Heart right ventricle (tissue), 16 donors: ENCODE results near the gene ECPAS. TPM values are rescaled to one million over a fixed set of nuclear protein-coding genes. Genes with fewer than 3 reads are reported as not detected.
"Not testable (repeated sequence)": the region's sequence is repeated elsewhere in the genome, so short reads cannot be mapped to it uniquely, and the experiment has no call there.

Experiments
- ATAC-seq, 8 donors: fragments of 200-7000 bp; cut with Tn5 transposase; one replicate each; pipeline ENCODE4 v1.9.1; 2020; ENCODE audit warnings: mild to moderate bottlenecking in 8 of 8, moderate library complexity in 8 of 8, moderate number of reproducible peaks in 1 of 8
- DNase-seq, 2 donors: peaks; one replicate each; pipeline ENCODE4 v3.0.0-alpha.2; 2020
- H3K27ac ChIP-seq, 10 donors: fragments of 200-600 bp; sonication (generic) in 2 of 10; one replicate each; pipeline versions ENCODE4 v1.5.0 to v1.8.0; 2020 to 2022; ENCODE audit warnings: mild to moderate bottlenecking in 3 of 10
- H3K27me3 ChIP-seq, 7 donors: fragments of 200-600 bp; one replicate each; pipeline ENCODE4 v1.8.0; 2021 to 2022; ENCODE audit warnings: mild to moderate bottlenecking in 2 of 7
- H3K36me3 ChIP-seq, 9 donors: fragments of 200-600 bp; sonication (generic) in 1 of 9; one replicate each; pipeline versions ENCODE4 v1.5.0 to v1.8.0; 2020 to 2022; ENCODE audit warnings: mild to moderate bottlenecking in 2 of 9
- H3K4me1 ChIP-seq, 9 donors: fragments of 200-600 bp; sonication (generic) in 1 of 9; one replicate each; pipeline versions ENCODE4 v1.5.0 to v1.8.0; 2020 to 2022; ENCODE audit warnings: mild to moderate bottlenecking in 4 of 9
- H3K4me3 ChIP-seq, 10 donors: fragments of 200-600 bp; sonication (generic) in 2 of 10; one replicate each; pipeline versions ENCODE4 v1.5.0 to v1.8.0; 2020 to 2022; ENCODE audit warnings: mild to moderate bottlenecking in 7 of 10, moderate library complexity in 2 of 10
- H3K9me3 ChIP-seq, 11 donors: fragments of 200-600 bp in 10 of 11; sonication (generic) in 2 of 11; one replicate each; pipeline versions ENCODE4 v1.5.0 to v1.8.0; 2013 to 2022; ENCODE audit warnings: mild to moderate bottlenecking in 2 of 11, control low read depth in 1 of 11, moderate library complexity in 1 of 11
- CTCF ChIP-seq, 9 donors: fragments of 200-600 bp; sonication (generic) in 2 of 9; IDR thresholded peaks; one replicate each; pipeline versions ENCODE4 v1.5.0 to v1.8.0; 2021 to 2022; ENCODE audit warnings: antibody characterized with exemption in 9 of 9, mild to moderate bottlenecking in 5 of 9, moderate library complexity in 1 of 9
- WGBS, 2 donors: extraction: QIAGEN DNeasy Blood & Tissue Kit; methylation state at CpG; one replicate each; pipeline ENCODE4 v1.1.7; 2013; ENCODE audit warnings: inconsistent platforms in 1 of 2; 5-methylcytosine and 5-hydroxymethylcytosine counted together
- intact Hi-C, 10 donors: fragments of 100-400 bp; cut with DNase I; formaldehyde crosslinking; loops; one replicate each; pipeline versions ENCODE4 v1.11.1 to v1.14.2; 2022
- polyA plus RNA-seq, 2 donors: library from polyadenylated mRNA; stranded (reverse); fragments of 200-250 nt; gene quantifications; one replicate each; pipeline ENCODE4 v1.2.3, GENCODE V29; 2013
- total RNA-seq, 10 donors: library from RNA; stranded (reverse); fragmentation: NEBNext Ultra II Directional in 3 of 10; extraction: Animal tissue kit (Norgen Biotek cat#: 25700) in 3 of 10; gene quantifications; one replicate each; pipeline versions ENCODE4 v1.2.1 to v1.2.4, GENCODE V29; 2021 to 2023
- donor health status: Arrhythmogenic right ventricular cardiomyopathy.
- donor health status: ischemic (EF 13 %, LVEDD 7.1; RV severe dilation, severe dysfunction).
- donor health status: healthy with polysubstance abuse.
- donor health status: DM: no; HTN: yes; CAD: no.
- donor health status: DM: no; HTN: no; CAD: no.
- donor health status: ischemic (EF 25% LVEDD 6.9; RV normal size, moderate dysfunction).
- donor health status: ischemic (EF 25% LVEDD 5.7; RV mildly dilated, moderate dysfunction).
- donor health status: healthy.
- donor health status: DM: yes; HTN: yes; CAD: no.
- donor health status: Ischemic cardiomyopathy.
- donor health status: ischemic (EF 35%, LVEDD 5.7; RV mildly dilated, moderate dysfunction).
- donor health status: nonischemic (EF 11% LVEDD 7.7; RV severe dilation, severe dysfunction).
- donor health status: DM: yes; HTN: yes; CAD: no.
- donor health status: PGD.
- donor health status: ischemic (EF 29% LVEDD 5.4; RV normal size, mild dysfunction).
- donor health status: nonischemic (EF 23%, LVEDD 6.1; RV moderate dilation, normal function).

ECPAS gene
- total and polyA plus RNA-seq, 12 donors = 20.6 to 128 (median 108) TPM

GRCh38 chr9:111516061-111516465, 31.9 kb upstream of the ECPAS start:
- TF ChIP-seq CTCF (IDR thresholded peaks at IDR 0.05) = no peak
- no peak for ATAC-seq
- no peak overlapping the region for H3K4me3 ChIP-seq
- intact Hi-C loops = no loop called here
- H3K4me1 ChIP-seq = no peaks in the 10 kb centered on the region
- no peak overlapping the region for H3K27ac ChIP-seq
- H3K9me3 ChIP-seq = peaks cover 0 to 8% (median 0%) of the 10 kb centered on the region in 11 donors
- H3K36me3 ChIP-seq = no peaks in the 10 kb centered on the region
- WGBS, 2 donors = 76 to 78% methylated on average over 2 of the region's 2 CpGs
- H3K27me3 ChIP-seq = no peaks in the 10 kb centered on the region
- DNase-seq = no peak

DNA sequence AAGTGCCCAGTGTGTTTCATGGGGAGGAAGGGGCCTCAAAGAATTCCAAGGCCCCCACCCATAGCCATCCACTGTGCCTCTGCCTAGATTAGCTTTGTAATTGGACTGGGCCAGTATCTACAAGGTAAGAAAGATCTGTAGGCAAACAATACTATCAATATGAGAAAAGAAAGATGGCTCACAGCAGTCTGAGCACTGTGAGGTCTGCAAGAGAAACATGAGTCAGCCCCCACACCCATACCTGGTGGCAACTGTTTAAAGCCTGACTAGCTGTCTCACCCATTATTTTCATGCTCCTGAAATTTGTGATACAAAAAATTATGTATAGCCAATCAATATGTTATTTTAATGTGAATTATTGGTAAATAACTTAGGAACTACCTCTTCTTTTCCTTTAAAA, 30.8 kb upstream of the ECPAS start:
- no peaks in the 10 kb centered on the region for H3K36me3 ChIP-seq
- H3K9me3 ChIP-seq = peaks cover 0 to 14% (median 0%) of the 10 kb centered on the region in 11 donors
- no peaks in the 10 kb centered on the region for H3K4me1 ChIP-seq
- DNase-seq = no peak
- no peak overlapping the region for H3K4me3 ChIP-seq
- intact Hi-C loops = no loop called here
- ATAC-seq = no peak
- TF ChIP-seq CTCF (IDR thresholded peaks at IDR 0.05) = no peak
- H3K27me3 ChIP-seq = no peaks in the 10 kb centered on the region
- no peak overlapping the region for H3K27ac ChIP-seq

GRCh38 chr9:111511581-111511980, 27.4 kb upstream of the ECPAS start:
- H3K27me3 ChIP-seq, H3K4me3 ChIP-seq, H3K36me3 ChIP-seq, H3K27ac ChIP-seq, intact Hi-C loops, DNase-seq, H3K4me1 ChIP-seq, ATAC-seq: not testable (repeated sequence)
- WGBS, 2 donors = 72 to 73% methylated on average over 6 of the region's 6 CpGs
- peaks cover 0 to 14% (median 0%) of the 10 kb centered on the region in 11 donors for H3K9me3 ChIP-seq

DNA sequence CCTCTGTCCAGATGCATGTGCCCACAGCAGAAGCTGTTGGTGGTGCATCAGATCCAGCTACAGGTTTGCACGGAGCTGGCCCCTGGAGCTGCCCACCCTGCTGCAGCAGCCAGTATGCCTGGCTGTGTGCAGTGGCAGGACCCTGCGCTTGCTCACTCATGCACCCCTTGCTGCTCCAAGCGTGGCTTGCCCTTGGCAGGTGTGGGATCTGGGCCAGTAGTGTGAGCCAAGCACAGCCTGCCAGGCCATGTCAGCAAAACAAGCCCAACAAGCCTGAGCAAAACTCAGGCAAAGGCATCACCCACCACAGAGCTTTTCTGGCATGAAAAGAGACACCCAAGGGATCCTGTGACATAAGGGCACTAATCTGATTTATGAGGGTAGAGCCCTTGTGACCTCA, 18.3 kb upstream of the ECPAS start:
- no peak overlapping the region for H3K27ac ChIP-seq
- peak in 1 of 2 donors; percentile 44 for DNase-seq
- H3K4me3 ChIP-seq = no peak overlapping the region
- intact Hi-C loops = loop anchor here in 1 of 10 donors (10.0 kb wide), 1 partner anchor 52 kb away; no protein-coding TSS in a partner anchor
- 75 to 78% methylated on average over 3 of the region's 3 CpGs for WGBS, 2 donors
- no peaks in the 10 kb centered on the region for H3K36me3 ChIP-seq
- no peaks in the 10 kb centered on the region for H3K4me1 ChIP-seq
- ATAC-seq = peak in 3 of 8 donors; percentile 62 to 82 (median 65)
- H3K27me3 ChIP-seq = no peaks in the 10 kb centered on the region
- TF ChIP-seq CTCF (IDR thresholded peaks at IDR 0.05) = no peak
- no peaks in the 10 kb centered on the region for H3K9me3 ChIP-seq

- DNase-seq = no peak
- Histone ChIP-seq H3K27ac (no peak overlapping the region), H3K9me3 (no peaks in the 10 kb centered on the region), H3K36me3 (no peaks in the 10 kb centered on the region), H3K4me1 (no peaks in the 10 kb centered on the region), H3K27me3 (no peaks in the 10 kb centered on the region), H3K4me3 (no peak overlapping the region)
- TF ChIP-seq CTCF (IDR thresholded peaks at IDR 0.05) = no peak
- intact Hi-C loops = loop anchor here in 1 of 10 donors (10.0 kb wide), 1 partner anchor 53 kb away; no protein-coding TSS in a partner anchor
- 75 to 81% methylated on average over 6 of the region's 6 CpGs for WGBS, 2 donors
- ATAC-seq = peak in 1 of 8 donors; percentile 14
These were observed 17.5 kb upstream of the ECPAS start for GRCh38 chr9:111501648-111502047.
